ENCODE data around the gene DNAJC27. TPM values are rescaled to one million over a fixed set of nuclear protein-coding genes. Genes with fewer than 3 reads are reported as not detected.

Gene DNAJC27
- total and polyA plus RNA-seq, 2 of the 13 experiments (the other 11 are each of a cell fraction or from before 2014, with no cell fraction given): 3.1 to 3.7 TPM

- no peak for TF ChIP-seq HMGXB4 (CRISPR knock-in tag; IDR thresholded peaks at IDR 0.05; ENCODE audit: borderline replicate concordance in 1 of 2, low read depth in 1 of 2)
- TF ChIP-seq ZNF367 (CRISPR knock-in tag; IDR thresholded peaks at IDR 0.05; ENCODE audit: borderline replicate concordance): no peak
Observed at GRCh38 chr2:24907116-24907515, 64.6 kb downstream of the DNAJC27 start (continued).

- TF ChIP-seq ZNF343 (CRISPR knock-in tag; IDR thresholded peaks at IDR 0.05): no peak
- TF ChIP-seq ZNF850 (CRISPR knock-in tag; conservative IDR thresholded peaks at IDR 0.05): no peak
- Histone ChIP-seq H3K4me3 (replicated peaks in 1 of 3; ENCODE audit: insufficient read depth in 1 of 3, low read depth in 2 of 3, low read length in 3 of 3) (no peak overlapping the region), H3K27ac (ENCODE audit: extremely low read length, insufficient read depth, low read length) (no peak overlapping the region), H3K36me3 (replicated peaks in 1 of 2; ENCODE audit: control insufficient read depth in 1 of 2, insufficient read depth in 2 of 2, low read length in 2 of 2) (no peaks in the 10 kb centered on the region), H3K4me2 (ENCODE audit: low read depth, low read length) (no peak overlapping the region), H3K9ac (ENCODE audit: insufficient read depth, low read depth, low read length) (no peak overlapping the region), H3K9me3 (ENCODE audit: low read length) (no peaks in the 10 kb centered on the region), H3K79me2 (ENCODE audit: insufficient read depth, low read length) (no peaks in the 10 kb centered on the region), H3K27me3 (ENCODE audit: control insufficient read depth in 1 of 2, insufficient read depth in 2 of 2, low read length in 2 of 2) (peaks cover 0 to 28% of the 10 kb centered on the region in 2 experiments; a peak in 3 of 5 replicates), H2AFZ (ENCODE audit: low read length) (no peak overlapping the region), H4K20me1 (ENCODE audit: insufficient read depth, low read length) (no peaks in the 10 kb centered on the region), H3K4me1 (ENCODE audit: insufficient read depth, low read length) (no peaks in the 10 kb centered on the region)
- in situ Hi-C loops (cut with HindIII; ENCODE audit: extremely low pct_ligation_motif_present, low pct_unique_long_range_greater_than_20kb): no loop called here
- DNase-seq (ENCODE audit: low spot score): no peak
- no peak for ATAC-seq
- ChIA-PET POLR2A (no interaction called here), CTCF (ENCODE audit: low intra/inter-chr PET ratio, low total read pairs) (no interaction called here)
- BruUV-seq (replicated peaks): no TSS peak
- intact Hi-C loops (cut with micrococcal nuclease; ENCODE audit: unreplicated experiment): no loop called here
- WGBS (ENCODE audit: low lambda C conversion rate): 25% methylated on average over 5 of the region's 6 CpGs
- no peak for FAIRE-seq
Observed at GRCh38 chr2:24906466-24906865, 65.3 kb downstream of the DNAJC27 start.
